ENCODE results near the gene SPAG16.

Gene SPAG16

DNA sequence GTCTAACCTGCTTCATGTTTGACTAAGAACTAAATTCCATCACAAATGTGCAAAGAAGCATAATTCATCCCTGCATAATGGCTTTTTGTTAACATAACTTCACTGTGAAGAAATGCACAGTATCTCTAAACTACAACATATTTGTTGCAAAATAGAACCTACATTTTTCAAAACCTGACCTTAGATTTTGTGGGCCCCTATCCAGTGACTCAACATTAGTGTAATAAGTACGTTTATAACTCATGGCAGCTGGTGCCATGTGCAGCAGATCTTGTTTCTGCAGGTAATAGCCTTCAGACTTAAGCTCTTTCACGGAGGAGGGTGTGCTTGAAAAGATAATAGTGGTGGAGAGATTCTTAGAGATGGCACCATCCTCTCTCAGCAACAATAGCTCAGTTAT, 1098.0 kb downstream of the SPAG16 start:
- H3F3A ChIP-seq (ENCODE audit: low read depth), result no peaks in the 10 kb centered on the region
- no peak overlapping the region for H3K9ac ChIP-seq (ENCODE audit: low read depth, low read length, poor library complexity, severe bottlenecking)
- no peaks in the 10 kb centered on the region for H3K36me3 ChIP-seq (ENCODE audit: insufficient read depth, low read length)
- no peaks in the 10 kb centered on the region for H3K79me2 ChIP-seq (ENCODE audit: insufficient read depth, low read length)
- H3K9me3 ChIP-seq (ENCODE audit: insufficient read depth, low read depth, low read length), result no peaks in the 10 kb centered on the region
- no peak overlapping the region for H3K4me2 ChIP-seq (ENCODE audit: low read depth, low read length, poor library complexity, severe bottlenecking)
- H2AFZ ChIP-seq (ENCODE audit: low read length), result no peak overlapping the region
- no peaks in the 10 kb centered on the region for H3K27me3 ChIP-seq (ENCODE audit: insufficient read depth, low read length, poor library complexity, severe bottlenecking)
- TF ChIP-seq EZH2phosphoT487 (IDR thresholded peaks at IDR 0.05; ENCODE audit: borderline replicate concordance) (no peak), CTCF (conservative IDR thresholded peaks at IDR 0.05; ENCODE audit: low read length) (no peak)
- H3K9me2 ChIP-seq (replicated peaks; ENCODE audit: low read depth, low read length), result no peaks in the 10 kb centered on the region
- no peak overlapping the region for H3K4me3 ChIP-seq (ENCODE audit: low read length, poor library complexity, severe bottlenecking)
- H3K4me1 ChIP-seq (ENCODE audit: insufficient read depth, low read length, poor library complexity, severe bottlenecking), result no peaks in the 10 kb centered on the region
- H4K20me1 ChIP-seq (ENCODE audit: insufficient read depth, low read length, poor library complexity, severe bottlenecking), result no peaks in the 10 kb centered on the region

DNA sequence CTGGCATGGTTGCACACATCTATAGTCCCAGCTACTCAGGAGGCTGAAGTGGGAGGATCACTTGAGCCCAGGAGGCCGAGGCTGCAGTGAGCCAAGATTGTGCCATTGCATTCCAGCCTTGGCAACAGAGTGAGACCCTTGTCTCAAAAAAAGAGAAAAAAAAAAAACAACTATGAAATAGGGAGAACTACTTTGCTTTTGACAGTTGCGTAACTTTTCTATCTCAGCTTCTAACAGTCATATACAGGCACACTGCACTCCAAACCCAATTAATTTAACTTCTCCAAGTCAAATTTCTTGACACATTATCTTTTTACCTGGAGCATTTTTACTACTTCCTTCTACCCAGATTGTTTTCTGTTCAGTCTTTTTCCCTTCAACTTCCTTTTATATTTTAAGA, 1102.5 kb downstream of the SPAG16 start:
- H3K9ac ChIP-seq (ENCODE audit: low read depth, low read length, poor library complexity, severe bottlenecking), result no peak overlapping the region
- TF ChIP-seq CTCF (conservative IDR thresholded peaks at IDR 0.05; ENCODE audit: low read length) (no peak), EZH2phosphoT487 (IDR thresholded peaks at IDR 0.05; ENCODE audit: borderline replicate concordance) (no peak)
- no peak overlapping the region for H2AFZ ChIP-seq (ENCODE audit: low read length)
- H3K4me1 ChIP-seq (ENCODE audit: insufficient read depth, low read length, poor library complexity, severe bottlenecking), result no peaks in the 10 kb centered on the region
- no peak overlapping the region for H3K4me3 ChIP-seq (ENCODE audit: low read length, poor library complexity, severe bottlenecking)
- H4K20me1 ChIP-seq (ENCODE audit: insufficient read depth, low read length, poor library complexity, severe bottlenecking), result no peaks in the 10 kb centered on the region
- no peaks in the 10 kb centered on the region for H3F3A ChIP-seq (ENCODE audit: low read depth)
- H3K27me3 ChIP-seq (ENCODE audit: insufficient read depth, low read length, poor library complexity, severe bottlenecking), result no peaks in the 10 kb centered on the region
- no peaks in the 10 kb centered on the region for H3K9me3 ChIP-seq (ENCODE audit: insufficient read depth, low read depth, low read length)
- H3K79me2 ChIP-seq (ENCODE audit: insufficient read depth, low read length), result no peaks in the 10 kb centered on the region
- no peaks in the 10 kb centered on the region for H3K9me2 ChIP-seq (replicated peaks; ENCODE audit: low read depth, low read length)
- no peak overlapping the region for H3K4me2 ChIP-seq (ENCODE audit: low read depth, low read length, poor library complexity, severe bottlenecking)
- no peaks in the 10 kb centered on the region for H3K36me3 ChIP-seq (ENCODE audit: insufficient read depth, low read length)

GRCh38 chr2:214389334-214389733, 1105.1 kb downstream of the SPAG16 start:
- H3K4me2 ChIP-seq (ENCODE audit: low read depth, low read length, poor library complexity, severe bottlenecking), result no peak overlapping the region
- TF ChIP-seq EZH2phosphoT487 (IDR thresholded peaks at IDR 0.05; ENCODE audit: borderline replicate concordance) (no peak), CTCF (conservative IDR thresholded peaks at IDR 0.05; ENCODE audit: low read length) (no peak)
- H4K20me1 ChIP-seq (ENCODE audit: insufficient read depth, low read length, poor library complexity, severe bottlenecking), result no peaks in the 10 kb centered on the region
- no peaks in the 10 kb centered on the region for H3F3A ChIP-seq (ENCODE audit: low read depth)
- H3K27me3 ChIP-seq (ENCODE audit: insufficient read depth, low read length, poor library complexity, severe bottlenecking), result no peaks in the 10 kb centered on the region
- H3K9me2 ChIP-seq (replicated peaks; ENCODE audit: low read depth, low read length), result no peaks in the 10 kb centered on the region; the same call in 1 of the 2 replicates
- no peaks in the 10 kb centered on the region for H3K36me3 ChIP-seq (ENCODE audit: insufficient read depth, low read length)
- H3K9me3 ChIP-seq (ENCODE audit: insufficient read depth, low read depth, low read length), result no peaks in the 10 kb centered on the region
- no peak overlapping the region for H3K9ac ChIP-seq (ENCODE audit: low read depth, low read length, poor library complexity, severe bottlenecking)
- H3K79me2 ChIP-seq (ENCODE audit: insufficient read depth, low read length), result no peaks in the 10 kb centered on the region
- H3K4me1 ChIP-seq (ENCODE audit: insufficient read depth, low read length, poor library complexity, severe bottlenecking), result no peaks in the 10 kb centered on the region
- H3K4me3 ChIP-seq (ENCODE audit: low read length, poor library complexity, severe bottlenecking), result no peak overlapping the region
- H2AFZ ChIP-seq (ENCODE audit: low read length), result no peak overlapping the region
